Esophagus muscularis mucosa (tissue), 4 donors: ENCODE results near the gene THEMIS.

Experiments used
- CTCF ChIP-seq, 3 experiments: fragments of 200-600 bp in 2 of 3; fragments of 450-650 bp in 1 of 3; sonication (generic) in 2 of 3; IDR thresholded peaks; one replicate each; pipeline ENCODE4 v1.5.1; 2017 to 2019; ENCODE audit warnings: antibody characterized with exemption in 3 of 3, mild to moderate bottlenecking in 2 of 3, moderate library complexity in 1 of 3
- EP300 ChIP-seq: sonication (generic); formaldehyde crosslinking; IDR thresholded peaks from one replicate; pipeline ENCODE4 v1.6.1; 2017; ENCODE audit warnings: antibody characterized with exemption
- POLR2A ChIP-seq: fragments of 450-650 bp; IDR thresholded peaks from one replicate; pipeline ENCODE4 v1.6.1; 2017; ENCODE audit warnings: antibody characterized with exemption, moderate library complexity, mild to moderate bottlenecking, low read depth
- POLR2AphosphoS5 ChIP-seq, 2 donors: sonication (generic); formaldehyde crosslinking; IDR thresholded peaks; one replicate each; pipeline ENCODE4 v1.6.1; 2017; ENCODE audit warnings: antibody characterized with exemption in 2 of 2

- no peak for TF ChIP-seq CTCF (IDR thresholded peaks at IDR 0.05)
- no peak for TF ChIP-seq POLR2AphosphoS5 (IDR thresholded peaks at IDR 0.05)
- no peak for TF ChIP-seq POLR2A
- no peak for TF ChIP-seq EP300
These were observed 13.4 kb upstream of the THEMIS start for GRCh38 chr6:127914240-127914639.
